ENCODE results near the gene RAPGEF1. TPM values are rescaled to one million over a fixed set of nuclear protein-coding genes. Genes with fewer than 3 reads are reported as not detected.

The RAPGEF1 gene
- total RNA-seq, 1 donor from 2014 or later, result 73.1 TPM

DNA sequence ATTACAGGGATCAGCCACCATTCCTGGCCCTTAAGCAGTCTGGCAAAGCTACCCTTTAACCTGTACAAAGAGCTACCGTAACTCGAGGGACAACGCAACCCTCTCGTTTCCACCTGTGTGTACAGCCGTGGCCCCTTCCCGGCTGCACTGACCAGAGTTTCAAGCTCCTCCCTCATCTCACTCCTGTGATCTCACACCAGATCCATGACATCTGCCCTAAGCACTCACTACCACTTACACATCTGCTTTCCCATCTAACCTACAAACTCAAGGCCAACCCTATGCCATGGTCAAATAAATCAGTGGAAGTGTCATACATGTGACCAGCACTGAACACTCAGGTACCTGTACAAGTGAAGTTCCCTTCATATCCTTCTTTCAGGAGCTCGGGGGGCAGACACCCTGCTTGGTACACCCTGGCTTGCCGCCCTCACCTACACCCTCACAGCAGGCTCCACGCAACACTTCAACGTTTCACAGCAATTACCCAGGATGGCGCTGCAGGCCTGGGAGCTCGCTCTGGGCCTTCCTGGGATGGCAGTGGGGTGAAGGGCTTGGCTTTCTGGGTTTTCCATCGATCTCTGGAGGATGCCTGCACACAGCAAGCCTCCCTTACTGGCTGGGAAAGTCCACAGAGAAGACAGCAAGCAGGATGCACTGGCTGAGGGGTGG lies 132.8 kb downstream of the RAPGEF1 start:
- peak overlapping the region; percentile 98 for H3K27ac Mint-ChIP-seq (ENCODE audit: unreplicated experiment)
- no peaks in the 10 kb centered on the region for H3K27me3 Mint-ChIP-seq (ENCODE audit: low read depth)
- H3K4me1 Mint-ChIP-seq (ENCODE audit: low read depth), result peaks cover 45% of the 10 kb centered on the region
- TF ChIP-seq, protein P1, sequence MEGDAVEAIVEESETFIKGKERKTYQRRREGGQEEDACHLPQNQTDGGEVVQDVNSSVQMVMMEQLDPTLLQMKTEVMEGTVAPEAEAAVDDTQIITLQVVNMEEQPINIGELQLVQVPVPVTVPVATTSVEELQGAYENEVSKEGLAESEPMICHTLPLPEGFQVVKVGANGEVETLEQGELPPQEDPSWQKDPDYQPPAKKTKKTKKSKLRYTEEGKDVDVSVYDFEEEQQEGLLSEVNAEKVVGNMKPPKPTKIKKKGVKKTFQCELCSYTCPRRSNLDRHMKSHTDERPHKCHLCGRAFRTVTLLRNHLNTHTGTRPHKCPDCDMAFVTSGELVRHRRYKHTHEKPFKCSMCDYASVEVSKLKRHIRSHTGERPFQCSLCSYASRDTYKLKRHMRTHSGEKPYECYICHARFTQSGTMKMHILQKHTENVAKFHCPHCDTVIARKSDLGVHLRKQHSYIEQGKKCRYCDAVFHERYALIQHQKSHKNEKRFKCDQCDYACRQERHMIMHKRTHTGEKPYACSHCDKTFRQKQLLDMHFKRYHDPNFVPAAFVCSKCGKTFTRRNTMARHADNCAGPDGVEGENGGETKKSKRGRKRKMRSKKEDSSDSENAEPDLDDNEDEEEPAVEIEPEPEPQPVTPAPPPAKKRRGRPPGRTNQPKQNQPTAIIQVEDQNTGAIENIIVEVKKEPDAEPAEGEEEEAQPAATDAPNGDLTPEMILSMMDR (IDR thresholded peaks at IDR 0.05), result no peak
- no peaks in the 10 kb centered on the region for H3K9me3 Mint-ChIP-seq (ENCODE audit: low read depth)
- H3K4me3 Mint-ChIP-seq (ENCODE audit: unreplicated experiment), result no peak overlapping the region
- H3K36me3 Mint-ChIP-seq (ENCODE audit: low read depth), result peaks cover 12% of the 10 kb centered on the region
- no peak for DNase-seq (ENCODE audit: low spot score)

GRCh38 chr9:131605770-131606590 lies 133.9 kb downstream of the RAPGEF1 start:
- Mint-ChIP-seq H3K4me3 (ENCODE audit: unreplicated experiment) (no peak overlapping the region), H3K4me1 (ENCODE audit: low read depth) (peaks cover 45% of the 10 kb centered on the region), H3K36me3 (ENCODE audit: low read depth) (peaks cover 14% of the 10 kb centered on the region), H3K27me3 (ENCODE audit: low read depth) (no peaks in the 10 kb centered on the region), H3K27ac (ENCODE audit: unreplicated experiment) (peak overlapping the region; percentile 64), H3K9me3 (ENCODE audit: low read depth) (no peaks in the 10 kb centered on the region)
- TF ChIP-seq, protein P1 (IDR thresholded peaks at IDR 0.05), result no peak
- DNase-seq (ENCODE audit: low spot score), result no peak

GRCh38 chr9:131603711-131604439 lies 136.0 kb downstream of the RAPGEF1 start:
- TF ChIP-seq, protein P1 (IDR thresholded peaks at IDR 0.05), result no peak
- Mint-ChIP-seq H3K27me3 (ENCODE audit: low read depth) (no peaks in the 10 kb centered on the region), H3K27ac (ENCODE audit: unreplicated experiment) (no peak overlapping the region), H3K4me3 (ENCODE audit: unreplicated experiment) (no peak overlapping the region), H3K9me3 (ENCODE audit: low read depth) (no peaks in the 10 kb centered on the region), H3K36me3 (ENCODE audit: low read depth) (peaks cover 18% of the 10 kb centered on the region), H3K4me1 (ENCODE audit: low read depth) (peaks cover 26% of the 10 kb centered on the region)
- DNase-seq (ENCODE audit: low spot score), result no peak

GRCh38 chr9:131603199-131603598 lies 136.7 kb downstream of the RAPGEF1 start:
- H3K27ac Mint-ChIP-seq (ENCODE audit: unreplicated experiment), result no peak overlapping the region
- H3K4me1 Mint-ChIP-seq (ENCODE audit: low read depth), result peaks cover 19% of the 10 kb centered on the region
- DNase-seq (ENCODE audit: low spot score), result no peak
- H3K9me3 Mint-ChIP-seq (ENCODE audit: low read depth), result no peaks in the 10 kb centered on the region
- H3K27me3 Mint-ChIP-seq (ENCODE audit: low read depth), result no peaks in the 10 kb centered on the region
- TF ChIP-seq, protein P1 (IDR thresholded peaks at IDR 0.05), result no peak
- H3K4me3 Mint-ChIP-seq (ENCODE audit: unreplicated experiment), result no peak overlapping the region
- H3K36me3 Mint-ChIP-seq (ENCODE audit: low read depth), result peaks cover 21% of the 10 kb centered on the region

DNA sequence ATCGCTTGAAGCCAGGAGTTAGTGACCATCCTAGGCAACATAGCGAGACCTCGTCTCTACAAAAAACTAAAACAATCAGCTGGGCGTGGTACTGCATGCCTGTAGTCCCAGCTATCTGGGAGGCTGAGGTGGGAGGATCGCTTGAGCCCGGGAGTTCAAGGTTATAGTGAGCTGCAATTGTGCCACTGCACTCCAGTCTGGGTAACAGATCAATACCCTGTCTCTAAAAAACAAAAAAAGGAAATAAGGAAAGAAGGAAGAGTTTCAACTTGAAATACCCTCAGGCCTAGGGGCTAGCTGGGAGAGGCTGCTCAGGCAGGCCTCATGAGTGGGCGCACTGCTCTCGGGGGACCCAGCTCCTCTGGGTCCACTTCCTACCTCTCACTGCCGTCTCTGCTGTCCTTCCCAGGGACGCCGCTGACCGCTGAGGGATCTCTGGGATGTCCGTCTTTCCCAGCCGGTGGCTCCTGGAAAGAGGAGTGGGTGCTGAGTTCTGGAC lies 138.1 kb downstream of the RAPGEF1 start:
- H3K9me3 Mint-ChIP-seq (ENCODE audit: low read depth), result no peaks in the 10 kb centered on the region
- TF ChIP-seq, protein P1 (IDR thresholded peaks at IDR 0.05), result no peak
- no peak overlapping the region for H3K4me3 Mint-ChIP-seq (ENCODE audit: unreplicated experiment)
- H3K27me3 Mint-ChIP-seq (ENCODE audit: low read depth), result no peaks in the 10 kb centered on the region
- no peak for DNase-seq (ENCODE audit: low spot score)
- H3K4me1 Mint-ChIP-seq (ENCODE audit: low read depth), result peaks cover 5% of the 10 kb centered on the region
- H3K36me3 Mint-ChIP-seq (ENCODE audit: low read depth), result peaks cover 23% of the 10 kb centered on the region
- H3K27ac Mint-ChIP-seq (ENCODE audit: unreplicated experiment), result no peak overlapping the region

Data from chondrocyte (in vitro differentiated cells).